ENCODE measurements around the gene B3GALT6. TPM values are rescaled to one million over a fixed set of nuclear protein-coding genes. Genes with fewer than 3 reads are reported as not detected.

B3GALT6 gene
- total and polyA plus RNA-seq, 4 donors: 2.5 to 12.8 (median 10.3) TPM

DNA sequence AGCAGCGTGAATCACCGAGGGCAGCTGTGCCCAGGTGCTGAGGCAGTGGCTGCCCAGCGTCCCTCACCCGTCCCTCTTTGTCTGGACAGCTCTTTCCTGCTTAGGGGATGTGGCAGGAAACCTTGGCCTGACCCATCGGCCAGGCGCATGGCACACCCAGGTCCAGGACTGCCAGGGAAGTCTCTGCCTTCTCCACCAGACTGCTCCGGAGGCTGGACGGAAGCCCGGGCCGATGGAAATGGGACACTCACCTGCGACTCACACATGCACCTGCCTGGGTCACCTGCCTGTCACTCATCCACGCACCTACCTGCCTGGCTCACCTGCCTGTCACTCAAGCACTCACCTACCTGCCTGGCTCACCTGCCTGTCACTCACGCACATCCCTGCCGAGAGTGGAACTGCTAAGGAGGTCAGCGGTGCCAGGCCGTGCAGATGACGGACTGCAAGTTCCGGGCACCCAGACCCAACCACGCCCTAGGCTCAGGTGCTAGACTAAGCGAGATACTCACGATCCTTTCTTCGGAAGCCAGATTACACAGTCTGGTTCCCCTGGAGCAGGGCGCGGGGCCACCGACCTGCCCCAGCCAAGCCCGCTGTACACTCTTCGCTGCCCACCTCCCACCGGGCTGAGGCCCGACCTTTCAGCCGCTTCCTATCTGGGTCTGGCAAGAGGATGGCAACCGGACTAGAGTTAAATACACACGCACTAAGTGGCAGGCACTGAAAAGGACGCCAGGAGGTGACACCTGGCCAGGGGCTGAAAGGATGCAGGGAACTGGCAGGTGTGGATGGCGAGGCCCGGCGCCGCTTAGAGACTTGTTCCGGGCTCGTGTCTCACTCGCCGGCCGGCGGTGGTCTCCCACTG lies 40.5 kb downstream of the B3GALT6 start:
- peak overlapping the region; percentile 88 to 96 for H3K4me3 ChIP-seq (ENCODE audit: low read length in 2 of 2)
- H3K36me3 ChIP-seq (ENCODE audit: control insufficient read depth in 1 of 2, insufficient read depth in 2 of 2, low read length in 1 of 2): no peaks in the 10 kb centered on the region
- WGBS, 2 donors: 42% methylated on average over 43 of the region's 43 CpGs
- ATAC-seq (ENCODE audit: low FRiP score) (no peak), DNase-seq (peak in 1 of 2 donors; percentile 48)
- H3K27me3 ChIP-seq (ENCODE audit: control insufficient read depth in 1 of 2, insufficient read depth in 2 of 2, low read length in 1 of 2): no peaks in the 10 kb centered on the region
- H3K4me1 ChIP-seq (ENCODE audit: control insufficient read depth in 1 of 2, insufficient read depth in 2 of 2, low read length in 2 of 2): no peaks in the 10 kb centered on the region
- H3K27ac ChIP-seq (ENCODE audit: low read depth in 1 of 2, low read length in 2 of 2): no peak overlapping the region
- no peaks in the 10 kb centered on the region for H3K9me3 ChIP-seq (ENCODE audit: control insufficient read depth, low read length)
- intact Hi-C loops (cut with DNase I): no loop called here

DNA sequence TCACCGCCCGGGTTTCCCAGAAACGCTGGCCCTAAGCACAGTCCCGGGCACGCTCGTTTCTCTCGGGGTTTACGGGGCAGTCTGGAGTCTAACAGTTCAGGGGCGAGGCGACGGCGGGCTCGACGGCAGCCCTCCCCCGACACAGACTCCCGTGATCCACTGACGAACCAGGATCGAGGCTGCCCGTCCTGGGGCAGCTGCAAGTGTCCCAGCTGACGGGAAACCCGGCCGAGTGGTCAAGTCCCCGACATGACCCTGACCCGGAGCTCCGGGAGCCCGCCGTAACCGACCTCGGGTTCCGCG lies 41.1 kb downstream of the B3GALT6 start:
- Histone ChIP-seq H3K4me1 (ENCODE audit: control insufficient read depth in 1 of 2, insufficient read depth in 2 of 2, low read length in 2 of 2) (no peaks in the 10 kb centered on the region), H3K4me3 (ENCODE audit: low read length in 2 of 2) (peak overlapping the region; percentile 88 to 96), H3K27ac (ENCODE audit: low read depth in 1 of 2, low read length in 2 of 2) (no peak overlapping the region), H3K9me3 (ENCODE audit: control insufficient read depth, low read length) (no peaks in the 10 kb centered on the region), H3K27me3 (ENCODE audit: control insufficient read depth in 1 of 2, insufficient read depth in 2 of 2, low read length in 1 of 2) (no peaks in the 10 kb centered on the region), H3K36me3 (ENCODE audit: control insufficient read depth in 1 of 2, insufficient read depth in 2 of 2, low read length in 1 of 2) (no peaks in the 10 kb centered on the region)
- intact Hi-C loops (cut with DNase I): no loop called here
- ATAC-seq (ENCODE audit: low FRiP score): no peak
- 1% methylated on average over 31 of the region's 31 CpGs for WGBS, 2 donors
- no peak for DNase-seq

DNA sequence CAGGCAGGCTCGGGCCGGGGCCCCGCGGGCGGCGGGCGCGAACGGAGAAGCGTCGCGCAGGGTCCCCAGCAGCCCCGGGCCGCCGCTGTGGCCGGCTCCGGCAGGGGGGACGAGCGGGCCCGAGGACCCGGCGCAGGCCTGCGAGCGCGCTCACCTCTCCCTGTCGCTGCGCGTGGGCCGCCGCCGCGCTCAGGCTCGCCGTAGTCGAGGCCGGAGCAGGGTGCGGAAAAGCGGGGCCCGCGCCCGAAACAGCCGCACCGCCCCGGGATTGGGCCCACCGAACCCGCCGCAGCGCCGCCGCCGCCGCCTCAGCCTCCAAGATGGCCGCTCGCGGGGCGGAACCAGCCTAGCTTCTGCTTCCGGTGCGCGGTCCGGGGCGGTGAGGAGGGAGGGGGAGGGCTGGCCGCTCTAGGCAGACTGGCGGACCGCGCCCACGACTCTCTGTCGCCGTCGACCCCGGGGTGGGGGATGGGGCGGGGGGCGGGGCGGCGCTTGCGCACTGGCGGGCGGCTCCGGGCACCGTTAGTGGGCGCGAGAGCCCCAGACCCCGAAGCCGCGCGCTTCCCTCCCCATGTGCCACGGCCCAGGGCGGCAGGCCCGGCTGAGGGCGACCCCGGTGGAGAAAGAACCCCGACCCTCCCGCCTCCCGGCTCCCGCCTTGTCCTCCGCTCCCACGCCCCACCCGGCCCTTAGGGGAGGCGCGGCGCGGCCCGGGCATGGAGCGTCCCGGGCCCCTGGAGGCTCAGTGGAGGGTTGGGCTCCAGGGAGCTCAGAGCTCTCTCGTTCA lies 41.7 kb downstream of the B3GALT6 start, which contains the start of gene UBE2J2:
TSS of gene UBE2J2 (minus strand) at position 343 of the 787 bp plus-strand sequence. CDS start 5,862 bp downstream, outside the sequence.
- H3K4me3 ChIP-seq (ENCODE audit: low read length in 2 of 2): peak within 1 kb of the TSS; percentile 88 to 96
- H3K27me3 ChIP-seq (ENCODE audit: control insufficient read depth in 1 of 2, insufficient read depth in 2 of 2, low read length in 1 of 2): no peaks in the 10 kb centered on the region
- intact Hi-C loops (cut with DNase I): no loop called here
- 1% methylated on average over 78 to 105 of the region's 105 CpGs for WGBS, 2 donors
- ATAC-seq (ENCODE audit: low FRiP score): peak; percentile 97
- H3K27ac ChIP-seq (ENCODE audit: low read depth in 1 of 2, low read length in 2 of 2): no peak within 1 kb of the TSS
- H3K36me3 ChIP-seq (ENCODE audit: control insufficient read depth in 1 of 2, insufficient read depth in 2 of 2, low read length in 1 of 2): no peaks in the 10 kb centered on the region
- H3K4me1 ChIP-seq (ENCODE audit: control insufficient read depth in 1 of 2, insufficient read depth in 2 of 2, low read length in 2 of 2): no peaks in the 10 kb centered on the region
- no peaks in the 10 kb centered on the region for H3K9me3 ChIP-seq (ENCODE audit: control insufficient read depth, low read length)
- peak; percentile 97 to 98 for DNase-seq

DNA sequence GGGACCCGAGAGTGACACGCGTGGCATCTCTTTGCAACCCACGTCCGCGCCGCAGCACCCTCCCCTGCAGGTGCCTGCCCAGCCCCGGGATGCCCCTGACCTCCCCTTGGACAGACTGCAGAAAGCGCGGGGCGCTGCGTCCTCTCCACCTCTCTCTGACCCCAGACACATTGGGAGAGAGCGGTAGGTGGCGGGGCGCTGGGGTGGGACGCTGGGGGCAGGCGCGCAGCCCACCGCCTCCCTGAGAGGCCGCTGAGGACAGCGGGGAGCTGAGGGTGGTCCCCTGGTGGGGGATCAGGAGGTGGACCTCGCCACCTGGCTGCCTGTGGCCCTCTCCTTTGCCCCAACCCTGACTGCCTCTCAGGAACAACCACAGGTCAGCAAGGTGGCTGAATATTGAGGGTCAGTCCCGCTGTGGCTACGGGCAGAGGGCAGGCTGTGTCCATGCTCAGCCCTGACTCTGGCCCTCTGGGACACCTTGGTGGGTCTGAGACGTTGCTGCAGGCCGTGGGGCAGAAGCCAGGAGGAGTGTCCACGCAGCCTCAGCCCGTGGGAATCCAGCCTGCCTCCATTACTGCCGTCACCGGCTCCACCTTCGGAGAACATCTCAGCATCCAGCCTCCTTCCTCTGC lies 42.4 kb downstream of the B3GALT6 start:
- 12 to 13% methylated on average over 31 of the region's 31 CpGs for WGBS, 2 donors
- DNase-seq: peak in 1 of 2 donors; percentile 75

DNA sequence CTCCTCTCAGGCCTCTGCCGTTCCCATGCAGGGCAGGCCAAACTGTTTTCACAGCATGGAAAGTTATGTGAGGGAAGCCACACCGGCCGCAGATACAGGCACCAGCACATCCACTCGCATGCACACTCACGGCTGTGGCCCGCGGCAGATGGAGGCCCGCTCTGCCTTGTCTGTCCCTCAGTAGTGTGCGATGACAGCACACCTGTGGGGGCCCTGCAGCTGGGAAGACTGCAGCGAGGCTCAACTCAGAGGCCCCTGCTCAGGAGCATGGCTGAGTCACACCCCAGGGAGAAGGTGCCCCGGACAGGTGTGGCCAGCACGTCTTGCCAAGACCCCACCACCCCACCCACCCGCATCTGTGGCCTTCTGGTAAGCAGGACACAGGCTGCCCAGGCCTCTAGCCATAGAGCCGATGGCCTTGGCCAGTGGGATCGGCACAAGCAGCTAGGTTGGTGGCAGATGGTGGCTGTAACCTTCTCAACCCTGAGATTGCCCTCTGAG lies 42.9 kb downstream of the B3GALT6 start:
- Histone ChIP-seq H3K27ac (ENCODE audit: low read depth in 1 of 2, low read length in 2 of 2) (no peak overlapping the region), H3K36me3 (ENCODE audit: control insufficient read depth in 1 of 2, insufficient read depth in 2 of 2, low read length in 1 of 2) (no peaks in the 10 kb centered on the region), H3K4me3 (ENCODE audit: low read length in 2 of 2) (no peak overlapping the region), H3K27me3 (ENCODE audit: control insufficient read depth in 1 of 2, insufficient read depth in 2 of 2, low read length in 1 of 2) (no peaks in the 10 kb centered on the region), H3K9me3 (ENCODE audit: control insufficient read depth, low read length) (no peaks in the 10 kb centered on the region), H3K4me1 (ENCODE audit: control insufficient read depth in 1 of 2, insufficient read depth in 2 of 2, low read length in 2 of 2) (no peaks in the 10 kb centered on the region)
- WGBS, 2 donors: 84 to 90% methylated on average over 15 of the region's 15 CpGs
- ATAC-seq (ENCODE audit: low FRiP score) (no peak), DNase-seq (no peak)
- intact Hi-C loops (cut with DNase I): no loop called here

More for the DNA sequence above, 42.4 kb downstream of the B3GALT6 start:
- peak; percentile 44 for ATAC-seq (ENCODE audit: low FRiP score)
- H3K4me3 ChIP-seq (ENCODE audit: low read length in 2 of 2): peak overlapping the region; percentile 82 to 88
- no peaks in the 10 kb centered on the region for H3K4me1 ChIP-seq (ENCODE audit: control insufficient read depth in 1 of 2, insufficient read depth in 2 of 2, low read length in 2 of 2)
- H3K27me3 ChIP-seq (ENCODE audit: control insufficient read depth in 1 of 2, insufficient read depth in 2 of 2, low read length in 1 of 2): no peaks in the 10 kb centered on the region
- intact Hi-C loops (cut with DNase I): no loop called here
- no peaks in the 10 kb centered on the region for H3K36me3 ChIP-seq (ENCODE audit: control insufficient read depth in 1 of 2, insufficient read depth in 2 of 2, low read length in 1 of 2)
- no peaks in the 10 kb centered on the region for H3K9me3 ChIP-seq (ENCODE audit: control insufficient read depth, low read length)
- no peak overlapping the region for H3K27ac ChIP-seq (ENCODE audit: low read depth in 1 of 2, low read length in 2 of 2)

DNA sequence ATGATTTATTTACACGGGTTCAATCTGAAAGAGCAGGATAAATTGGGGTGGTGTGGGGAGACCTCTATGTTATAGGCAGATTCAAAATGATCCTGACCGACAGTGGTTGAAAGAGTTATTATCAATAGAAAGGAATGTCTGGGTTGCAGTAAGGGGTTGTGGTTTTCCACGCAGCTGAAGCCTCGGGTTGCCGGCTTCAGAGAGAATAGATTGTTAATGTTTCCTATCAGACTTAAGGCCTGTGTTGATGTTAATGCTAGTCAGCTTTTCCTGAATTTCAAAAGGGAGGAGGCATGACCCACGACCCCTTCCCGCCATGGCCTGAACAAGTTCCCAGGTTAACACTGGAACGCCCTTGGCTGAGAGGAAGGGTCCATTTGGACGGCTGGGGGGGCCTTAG lies 43.8 kb downstream of the B3GALT6 start:
- 89 to 90% methylated on average over 9 of the region's 9 CpGs for WGBS, 2 donors
- no peaks in the 10 kb centered on the region for H3K27me3 ChIP-seq (ENCODE audit: control insufficient read depth in 1 of 2, insufficient read depth in 2 of 2, low read length in 1 of 2)
- no peak overlapping the region for H3K27ac ChIP-seq (ENCODE audit: low read depth in 1 of 2, low read length in 2 of 2)
- intact Hi-C loops (cut with DNase I): no loop called here
- H3K36me3 ChIP-seq (ENCODE audit: control insufficient read depth in 1 of 2, insufficient read depth in 2 of 2, low read length in 1 of 2): no peaks in the 10 kb centered on the region
- no peaks in the 10 kb centered on the region for H3K4me1 ChIP-seq (ENCODE audit: control insufficient read depth in 1 of 2, insufficient read depth in 2 of 2, low read length in 2 of 2)
- DNase-seq: no peak
- H3K9me3 ChIP-seq (ENCODE audit: control insufficient read depth, low read length): no peaks in the 10 kb centered on the region
- no peak overlapping the region for H3K4me3 ChIP-seq (ENCODE audit: low read length in 2 of 2)
- ATAC-seq (ENCODE audit: low FRiP score): no peak

DNA sequence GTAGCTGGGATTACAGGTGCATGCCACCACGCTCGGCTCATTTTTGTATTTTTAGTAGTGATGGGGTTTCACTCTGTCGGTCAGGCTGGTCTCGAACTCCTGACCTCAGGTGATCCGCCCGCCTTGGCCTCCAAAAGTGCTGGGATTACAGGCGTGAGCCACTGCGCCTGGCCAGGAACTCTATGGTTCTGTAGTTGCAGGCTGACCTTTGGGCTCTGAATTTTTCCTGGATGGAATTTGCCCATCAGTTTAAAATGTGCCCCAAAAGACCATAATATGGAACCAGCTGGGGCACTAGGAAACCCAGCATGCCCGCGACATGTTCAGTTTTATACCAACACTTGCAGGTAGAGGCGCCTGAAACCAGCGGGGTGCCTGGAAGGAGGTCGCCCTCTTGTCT lies 46.6 kb downstream of the B3GALT6 start:
- intact Hi-C loops (cut with DNase I): no loop called here
- DNase-seq (no peak), ATAC-seq (ENCODE audit: low FRiP score) (no peak)
- H3K27ac ChIP-seq (ENCODE audit: low read depth in 1 of 2, low read length in 2 of 2): no peak overlapping the region
- H3K36me3 ChIP-seq (ENCODE audit: control insufficient read depth in 1 of 2, insufficient read depth in 2 of 2, low read length in 1 of 2): no peaks in the 10 kb centered on the region
- no peaks in the 10 kb centered on the region for H3K4me1 ChIP-seq (ENCODE audit: control insufficient read depth in 1 of 2, insufficient read depth in 2 of 2, low read length in 2 of 2)
- H3K27me3 ChIP-seq (ENCODE audit: control insufficient read depth in 1 of 2, insufficient read depth in 2 of 2, low read length in 1 of 2): no peaks in the 10 kb centered on the region
- 95 to 96% methylated on average over 13 of the region's 13 CpGs for WGBS, 2 donors
- no peaks in the 10 kb centered on the region for H3K9me3 ChIP-seq (ENCODE audit: control insufficient read depth, low read length)
- H3K4me3 ChIP-seq (ENCODE audit: low read length in 2 of 2): no peak overlapping the region

DNA sequence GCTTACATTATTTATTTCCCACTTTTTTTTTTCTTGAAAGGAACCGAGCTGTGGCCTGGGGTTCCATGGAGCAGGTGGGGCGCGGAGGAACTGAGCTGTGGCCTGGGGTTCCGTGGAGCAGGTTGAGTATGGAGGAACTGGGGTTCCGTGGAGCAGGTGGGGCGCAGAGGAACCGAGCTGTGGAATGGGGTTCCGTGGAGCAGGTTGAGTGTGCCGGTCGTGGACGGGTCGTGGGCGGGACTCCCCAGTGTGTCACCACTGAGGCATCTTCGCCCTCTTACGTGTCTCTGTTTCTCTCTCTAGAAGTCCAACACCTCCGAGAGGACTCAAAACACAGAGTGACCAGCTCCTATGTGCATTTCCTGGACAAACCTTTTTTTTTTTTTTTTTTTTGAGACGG lies 47.0 kb downstream of the B3GALT6 start:
- intact Hi-C loops (cut with DNase I): no loop called here
- Histone ChIP-seq H3K27me3 (ENCODE audit: control insufficient read depth in 1 of 2, insufficient read depth in 2 of 2, low read length in 1 of 2) (no peaks in the 10 kb centered on the region), H3K36me3 (ENCODE audit: control insufficient read depth in 1 of 2, insufficient read depth in 2 of 2, low read length in 1 of 2) (no peaks in the 10 kb centered on the region), H3K4me1 (ENCODE audit: control insufficient read depth in 1 of 2, insufficient read depth in 2 of 2, low read length in 2 of 2) (no peaks in the 10 kb centered on the region), H3K4me3 (ENCODE audit: low read length in 2 of 2) (no peak overlapping the region), H3K9me3 (ENCODE audit: control insufficient read depth, low read length) (no peaks in the 10 kb centered on the region), H3K27ac (ENCODE audit: low read depth in 1 of 2, low read length in 2 of 2) (no peak overlapping the region)
- ATAC-seq (ENCODE audit: low FRiP score) (no peak), DNase-seq (no peak)
- WGBS, 2 donors: 94 to 95% methylated on average over 16 to 17 of the region's 17 CpGs
